GM12864 (cell line): ENCODE results near the gene RCAN1.

Experiments used
- DNase-seq: peaks from one replicate; pipeline ENCODE4 v3.0.0-alpha.2; 2011; ENCODE audit warnings: low read depth
- H3K4me3 ChIP-seq: 2 replicates; pipeline ENCODE4 v1.5.1; 2011; ENCODE audit warnings: mild to moderate bottlenecking, low read depth, low read length, control low read depth
- CTCF ChIP-seq: IDR thresholded peaks from 2 replicates; pipeline ENCODE4 v1.5.1; 2011; ENCODE audit warnings: low read depth, mild to moderate bottlenecking, moderate library complexity, low read length, control low read depth, inconsistent platforms; ENCODE audit errors: missing control alignments

RCAN1 gene

GRCh38 chr21:34593954-34594531 is 20.9 kb downstream of the RCAN1 start:
- DNase-seq: no peak
- no peak for TF ChIP-seq CTCF

DNA sequence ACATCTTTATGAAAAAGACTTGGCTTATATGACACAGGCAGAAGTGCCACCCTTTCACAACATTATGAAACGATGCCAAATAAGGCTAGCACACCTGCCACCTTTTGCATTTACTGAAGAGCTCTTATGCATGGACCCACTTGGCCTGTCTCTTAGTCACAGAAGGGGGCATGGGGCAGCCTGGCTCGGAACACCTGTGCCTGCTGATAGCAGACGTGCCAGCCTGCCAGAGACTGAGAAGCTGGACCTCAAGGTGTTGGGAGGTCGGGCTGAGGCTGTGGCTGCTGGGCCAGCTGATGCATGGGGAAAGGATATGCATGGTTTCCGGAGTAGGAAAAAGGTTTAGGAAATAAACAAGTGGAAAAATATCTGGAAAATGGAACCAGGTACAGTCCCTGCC is 21.5 kb downstream of the RCAN1 start:
- DNase-seq: no peak
- H3K4me3 ChIP-seq: no peak overlapping the region
- TF ChIP-seq CTCF: no peak

More at GRCh38 chr21:34593954-34594531, 20.9 kb downstream of the RCAN1 start:
- no peak overlapping the region for H3K4me3 ChIP-seq

GRCh38 chr21:34592120-34592955 is 22.6 kb downstream of the RCAN1 start:
- no peak for DNase-seq
- no peak for TF ChIP-seq CTCF

DNA sequence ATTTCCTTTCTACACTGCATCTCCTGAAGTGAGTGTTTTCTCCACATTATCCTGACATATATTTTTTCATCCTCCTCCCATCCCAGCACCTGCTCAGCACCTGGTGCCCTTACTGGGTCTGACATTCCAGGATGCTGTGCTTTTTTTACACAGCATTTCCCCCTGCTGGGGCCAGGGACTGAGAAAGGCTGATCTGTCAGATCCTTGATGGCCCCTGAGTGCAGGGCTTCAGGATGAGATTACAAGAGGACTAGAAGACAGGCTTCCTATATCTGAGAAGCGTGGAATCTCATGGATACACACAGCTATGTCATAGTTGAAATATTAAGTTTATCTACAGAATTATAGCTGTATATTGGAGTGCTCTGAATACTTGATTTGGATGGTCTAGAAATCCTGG is 24.4 kb downstream of the RCAN1 start:
- no peak for TF ChIP-seq CTCF
- no peak for DNase-seq
- no peak overlapping the region for H3K4me3 ChIP-seq

More at GRCh38 chr21:34592120-34592955, 22.6 kb downstream of the RCAN1 start:
- H3K4me3 ChIP-seq: no peak overlapping the region

GRCh38 chr21:34589511-34590282 is 25.2 kb downstream of the RCAN1 start:
- DNase-seq: no peak
- no peak overlapping the region for H3K4me3 ChIP-seq
- TF ChIP-seq CTCF: no peak

DNA sequence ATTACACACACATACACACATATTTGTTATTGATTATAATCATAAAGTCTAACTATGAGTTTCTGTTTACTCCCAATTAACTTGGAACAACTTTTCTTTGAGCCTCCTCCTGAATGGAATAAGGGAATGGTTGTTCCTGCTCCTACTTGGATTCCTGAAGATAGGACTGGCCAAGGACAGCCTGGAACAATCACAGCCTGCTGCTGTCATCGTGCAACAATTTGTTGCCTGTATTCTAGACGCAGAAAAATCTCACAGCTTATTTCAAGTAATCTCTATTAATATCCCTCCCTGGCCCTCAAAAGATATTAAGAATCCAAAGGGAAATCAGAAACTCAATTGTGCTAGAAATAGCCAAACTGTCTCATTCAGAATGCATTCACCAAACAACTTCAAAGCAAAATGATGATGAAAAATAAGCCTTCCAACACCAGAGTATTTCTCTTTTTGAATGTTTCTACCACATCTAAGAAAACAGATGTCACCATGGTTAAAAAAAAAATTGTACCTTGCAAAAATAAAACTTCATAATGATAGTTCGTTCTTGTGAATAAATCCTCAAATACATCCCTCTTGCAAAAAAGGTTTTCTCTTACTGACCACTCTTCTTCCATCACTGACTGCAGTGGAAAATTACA is 30.9 kb downstream of the RCAN1 start:
- no peak for DNase-seq
- TF ChIP-seq CTCF: no peak

More for the DNA sequence above, 30.9 kb downstream of the RCAN1 start:
- H3K4me3 ChIP-seq: no peak overlapping the region
